IMR-90 (cell line): Measurements from ENCODE around the gene UBE2K. TPM values are rescaled to one million over a fixed set of nuclear protein-coding genes. Genes with fewer than 3 reads are reported as not detected.

Source experiments
- ATAC-seq: fragments of 200-7000 bp; cut with Tn5 transposase; 2 replicates; pipeline ENCODE4 v1.9.1; 2020; ENCODE audit warnings: low read depth, mild to moderate bottlenecking, moderate library complexity
- BruUV-seq: library from RNA; stranded (reverse); fragments of 400-500 nt; replicated peaks from 2 replicates; lab custom pipeline; 2021; lab: Mats Ljungman, UMichigan
- CTCF ChIA-PET: fragments of 300-600 bp; formaldehyde crosslinking; extraction: SDS; loops from one replicate; lab custom pipeline; 2021; ENCODE audit warnings: antibody characterized with exemption; lab: Yijun Ruan, JAX
- POLR2A ChIA-PET: fragments of 300-600 bp; sonication (Branson Sonifier 250); formaldehyde crosslinking; loops from one replicate; lab custom pipeline; 2022; ENCODE audit warnings: antibody characterized with exemption; ENCODE audit not compliant: unreplicated experiment; lab: Charles Lee
- DNase-seq: peaks from one replicate; pipeline ENCODE4 v3.0.0; 2013
- H2AFZ ChIP-seq: replicated peaks from 2 replicates; pipeline ENCODE3; 2013; ENCODE audit warnings: low read length, mild to moderate bottlenecking; ENCODE audit not compliant: poor library complexity
- H2AK5ac ChIP-seq: 2 replicates; pipeline ENCODE4 v1.6.1; 2013; ENCODE audit warnings: low read depth, low read length, inconsistent platforms
- H2AK9ac ChIP-seq: replicated peaks from 2 replicates; pipeline ENCODE3; 2013; ENCODE audit warnings: mild to moderate bottlenecking, low read depth, low read length, moderate library complexity; ENCODE audit not compliant: poor library complexity
- H2BK120ac ChIP-seq: 2 replicates; pipeline ENCODE4 v1.6.1; 2013; ENCODE audit warnings: low read depth, low read length, inconsistent platforms
- H2BK15ac ChIP-seq: 3 replicates; pipeline ENCODE4 v1.6.1; 2013; ENCODE audit warnings: low read depth, low read length, inconsistent platforms
- H2BK20ac ChIP-seq: 2 replicates; pipeline ENCODE4 v1.6.1; 2013; ENCODE audit warnings: low read depth, mild to moderate bottlenecking, inconsistent platforms, low read length, moderate library complexity
- H2BK5ac ChIP-seq: 2 replicates; pipeline ENCODE4 v1.6.1; 2013; ENCODE audit warnings: mild to moderate bottlenecking, low read depth, low read length, inconsistent platforms; ENCODE audit not compliant: poor library complexity, severe bottlenecking
- H3K14ac ChIP-seq: replicated peaks from 2 replicates; pipeline ENCODE4 v1.6.1; 2013; ENCODE audit warnings: low read depth, low read length, inconsistent platforms
- H3K18ac ChIP-seq: 2 replicates; pipeline ENCODE4 v1.6.1; 2013; ENCODE audit warnings: low read depth, low read length, control low read depth
- H3K23ac ChIP-seq: 2 replicates; pipeline ENCODE4 v1.6.1; 2013; ENCODE audit warnings: low read depth, low read length, inconsistent platforms
- H3K27ac ChIP-seq: 2 replicates; pipeline ENCODE4 v1.5.1; 2013; ENCODE audit warnings: mild to moderate bottlenecking, control low read depth, low read length; ENCODE audit not compliant: insufficient read depth
- H3K27me3 ChIP-seq: 2 replicates; pipeline ENCODE4 v1.6.1; 2013; ENCODE audit warnings: low read length; ENCODE audit not compliant: control insufficient read depth, insufficient read depth
- H3K36me3 ChIP-seq: 2 replicates; pipeline ENCODE4 v1.6.1; 2013; ENCODE audit warnings: low read length, mixed read lengths; ENCODE audit not compliant: control insufficient read depth, insufficient read depth
- H3K4ac ChIP-seq: 2 replicates; pipeline ENCODE4 v1.6.1; 2013; ENCODE audit warnings: low read depth, low read length, inconsistent platforms
- H3K4me1 ChIP-seq: 2 replicates; pipeline ENCODE4 v1.6.1; 2013; ENCODE audit warnings: low read length, mixed read lengths; ENCODE audit not compliant: control insufficient read depth, insufficient read depth
- H3K4me2 ChIP-seq: 2 replicates; pipeline ENCODE4 v1.6.1; 2013; ENCODE audit warnings: low read depth, mild to moderate bottlenecking, control low read depth, low read length, moderate library complexity
- H3K4me3 ChIP-seq: 2 replicates; pipeline ENCODE4 v1.5.1; 2013; ENCODE audit warnings: low read depth, mild to moderate bottlenecking, control low read depth, low read length, moderate library complexity; ENCODE audit not compliant: insufficient read depth
- H3K56ac ChIP-seq: 2 replicates; pipeline ENCODE4 v1.6.1; 2013; ENCODE audit warnings: low read length, inconsistent platforms; ENCODE audit not compliant: insufficient read depth; ENCODE audit errors: extremely low read depth
- H3K79me1 ChIP-seq, 2 experiments: 2 replicates each; pipeline ENCODE4 v1.6.1; 2013; ENCODE audit warnings: low read length in 2 of 2, inconsistent platforms in 1 of 2, low read depth in 1 of 2
- H3K9ac ChIP-seq: 2 replicates; pipeline ENCODE4 v1.6.1; 2013; ENCODE audit warnings: low read depth, low read length, control low read depth
- H3K9me1 ChIP-seq: 2 replicates; pipeline ENCODE4 v1.6.1; 2013; ENCODE audit warnings: low read length, inconsistent platforms; ENCODE audit not compliant: insufficient read depth
- H3K9me3 ChIP-seq: 2 replicates; pipeline ENCODE4 v1.6.1; 2013; ENCODE audit warnings: low read length; ENCODE audit not compliant: control insufficient read depth, insufficient read depth
- H4K20me1 ChIP-seq: 2 replicates; pipeline ENCODE4 v1.6.1; 2013; ENCODE audit warnings: low read length, inconsistent platforms; ENCODE audit not compliant: insufficient read depth
- H4K5ac ChIP-seq: 2 replicates; pipeline ENCODE4 v1.6.1; 2013; ENCODE audit warnings: mild to moderate bottlenecking, low read depth, low read length, control low read depth
- H4K8ac ChIP-seq, 2 experiments: 2 replicates each; pipeline ENCODE4 v1.6.1; 2013; ENCODE audit warnings: low read depth in 2 of 2, low read length in 2 of 2, control low read depth in 1 of 2, inconsistent platforms in 1 of 2
- H4K91ac ChIP-seq: 2 replicates; pipeline ENCODE4 v1.6.1; 2013; ENCODE audit warnings: low read depth, low read length, inconsistent platforms; ENCODE audit not compliant: insufficient read depth
- RAD21 ChIP-seq: IDR thresholded peaks from 2 replicates; pipeline ENCODE4 v1.6.1; 2012; ENCODE audit warnings: low read length, improper control_type of control experiment
- WGBS, 2 experiments: methylation state at CpG; one replicate each; pipeline versions ENCODE4 v1.1.5 to v1.1.7; 2013; ENCODE audit warnings: missing lambda C conversion rate in 2 of 2; ENCODE audit not compliant: insufficient read length in 1 of 2; ENCODE audit errors: extremely low coverage in 2 of 2; 5-methylcytosine and 5-hydroxymethylcytosine counted together
- dilution Hi-C: fragments of 300-500 bp; cut with HindIII; formaldehyde crosslinking; loops from one replicate; pipeline ENCODE4 v1.14.3; 2018; ENCODE audit warnings: low sequenced_read_pairs; ENCODE audit not compliant: unreplicated experiment
- in situ Hi-C: fragments of 300-500 bp; cut with MboI; formaldehyde crosslinking; loops from 3 replicates; pipeline ENCODE4 v1.14.3; 2019; ENCODE audit warnings: low sequenced_read_pairs, inconsistent platforms, mixed read lengths
- intact Hi-C: fragments of 100-400 bp; cut with micrococcal nuclease; formaldehyde crosslinking; loops from 2 replicates; pipeline ENCODE4 v1.10.0; 2022
- polyA plus RNA-seq, 3 experiments: library from polyadenylated mRNA; depleted of rRNA; stranded (reverse); fragments of >200 nt; gene quantifications; 2 replicates each; pipeline ENCODE4 v1.2.3, GENCODE V29; 2012; ENCODE audit warnings: low replicate concordance in 1 of 3
- total RNA-seq: library from RNA; depleted of rRNA; stranded (reverse); fragments of >200 nt; gene quantifications from 2 replicates; pipeline ENCODE4 v1.2.3, GENCODE V29; 2012

UBE2K gene
- total and polyA plus RNA-seq, 2 of the 4 experiments (the other 2 are of a cell fraction): 17.7 to 44.8 TPM

GRCh38 chr4:39689970-39690369 is 8.0 kb upstream of the UBE2K start:
- TF ChIP-seq RAD21: no peak
- ATAC-seq: no peak

More at GRCh38 chr4:39689970-39690369, 8.0 kb upstream of the UBE2K start:
- DNase-seq: no peak
- H3K23ac ChIP-seq: no peak overlapping the region
- in situ Hi-C loops (loop anchor here (10.0 to 25.0 kb wide), 2 partner anchors 275 to 622 kb away; no protein-coding TSS in a partner anchor), dilution Hi-C loops (no loop called here), intact Hi-C loops (loop anchor here (10.0 kb wide), 1 partner anchor 365 kb away; the partner anchor contains the start of gene N4BP2)
- no peak overlapping the region for H2BK20ac ChIP-seq
- no CpG with 5 or more reads among the region's 7 CpGs for WGBS, 2 experiments
- H3K4me2 ChIP-seq: no peak overlapping the region
- no peaks in the 10 kb centered on the region for H3K9me3 ChIP-seq
- H2AK5ac ChIP-seq: no peak overlapping the region
- H3K14ac ChIP-seq: no peak overlapping the region
- H2AK9ac ChIP-seq: no peak overlapping the region
- no TSS peak for BruUV-seq
- no peak overlapping the region for H3K9ac ChIP-seq
- ChIA-PET CTCF (no interaction called here), POLR2A (no interaction called here)
- no peak overlapping the region for H2BK5ac ChIP-seq
- no peak overlapping the region for H3K27ac ChIP-seq
- H2AFZ ChIP-seq: no peak overlapping the region
- no peak overlapping the region for H2BK15ac ChIP-seq
- no peaks in the 10 kb centered on the region for H3K79me1 ChIP-seq
- no peak overlapping the region for H3K4me3 ChIP-seq
- H3K18ac ChIP-seq: no peak overlapping the region
- no peak overlapping the region for H4K8ac ChIP-seq
- no peak overlapping the region for H3K56ac ChIP-seq
- no peaks in the 10 kb centered on the region for H3K4me1 ChIP-seq
- H3K9me1 ChIP-seq: no peaks in the 10 kb centered on the region
- H3K27me3 ChIP-seq: no peaks in the 10 kb centered on the region
- no peaks in the 10 kb centered on the region for H3K36me3 ChIP-seq
- H3K4ac ChIP-seq: no peak overlapping the region
- H4K5ac ChIP-seq: no peak overlapping the region
- no peak overlapping the region for H4K91ac ChIP-seq
- H2BK120ac ChIP-seq: no peak overlapping the region
- H4K20me1 ChIP-seq: no peaks in the 10 kb centered on the region
